HG02623 (cell line): Measurements from ENCODE around the gene FUZ.
A peak's percentile ranks its signal among the peaks of the same experiment; 100 is the strongest.

Experiments used
- ATAC-seq: cut with Tn5 transposase; IDR thresholded peaks from one replicate; pipeline ENCODE4 v1.9.1; 2021; ENCODE audit warnings: moderate library complexity; ENCODE audit not compliant: unreplicated experiment

Gene FUZ

DNA sequence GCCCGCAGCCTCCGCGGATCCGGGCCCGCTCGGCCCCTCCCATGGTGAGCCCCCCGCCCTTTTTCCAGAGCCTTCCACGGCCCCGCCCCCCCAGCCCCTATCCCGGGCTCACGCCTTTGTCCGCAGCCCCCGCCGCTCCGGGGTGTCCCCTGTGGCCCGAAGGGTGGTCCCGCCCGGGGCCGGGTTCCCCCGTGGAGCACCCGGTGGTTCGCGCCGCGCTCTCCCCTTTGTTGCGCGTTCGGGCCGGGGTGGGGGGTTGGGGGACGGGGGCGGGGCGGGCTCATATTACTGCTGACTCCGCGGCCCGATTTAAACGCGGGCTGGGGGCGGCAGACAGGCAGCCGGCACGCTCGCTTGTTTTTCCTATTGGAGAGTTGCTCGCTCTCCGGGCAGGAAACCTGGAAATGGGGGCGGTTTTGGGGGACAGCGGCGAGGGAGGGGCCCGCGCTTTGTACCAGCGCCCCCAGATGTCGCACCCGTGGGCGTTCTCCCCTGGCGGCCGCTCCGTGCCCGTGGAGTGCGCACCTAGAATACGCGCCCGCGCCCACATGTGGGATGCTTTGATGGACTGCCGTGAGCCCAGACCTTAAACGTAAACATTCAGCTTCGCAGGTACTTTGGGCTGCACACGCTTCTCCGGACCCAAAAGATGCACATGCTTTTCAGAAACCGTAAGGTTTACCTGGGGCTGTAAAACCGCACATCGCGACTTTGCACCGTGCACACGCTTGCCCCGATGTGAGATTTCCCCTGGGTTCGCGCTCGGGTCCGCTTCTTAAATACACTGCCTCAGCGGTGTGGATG lies 38.6 kb upstream of the FUZ start:
- ATAC-seq, result no peak

DNA sequence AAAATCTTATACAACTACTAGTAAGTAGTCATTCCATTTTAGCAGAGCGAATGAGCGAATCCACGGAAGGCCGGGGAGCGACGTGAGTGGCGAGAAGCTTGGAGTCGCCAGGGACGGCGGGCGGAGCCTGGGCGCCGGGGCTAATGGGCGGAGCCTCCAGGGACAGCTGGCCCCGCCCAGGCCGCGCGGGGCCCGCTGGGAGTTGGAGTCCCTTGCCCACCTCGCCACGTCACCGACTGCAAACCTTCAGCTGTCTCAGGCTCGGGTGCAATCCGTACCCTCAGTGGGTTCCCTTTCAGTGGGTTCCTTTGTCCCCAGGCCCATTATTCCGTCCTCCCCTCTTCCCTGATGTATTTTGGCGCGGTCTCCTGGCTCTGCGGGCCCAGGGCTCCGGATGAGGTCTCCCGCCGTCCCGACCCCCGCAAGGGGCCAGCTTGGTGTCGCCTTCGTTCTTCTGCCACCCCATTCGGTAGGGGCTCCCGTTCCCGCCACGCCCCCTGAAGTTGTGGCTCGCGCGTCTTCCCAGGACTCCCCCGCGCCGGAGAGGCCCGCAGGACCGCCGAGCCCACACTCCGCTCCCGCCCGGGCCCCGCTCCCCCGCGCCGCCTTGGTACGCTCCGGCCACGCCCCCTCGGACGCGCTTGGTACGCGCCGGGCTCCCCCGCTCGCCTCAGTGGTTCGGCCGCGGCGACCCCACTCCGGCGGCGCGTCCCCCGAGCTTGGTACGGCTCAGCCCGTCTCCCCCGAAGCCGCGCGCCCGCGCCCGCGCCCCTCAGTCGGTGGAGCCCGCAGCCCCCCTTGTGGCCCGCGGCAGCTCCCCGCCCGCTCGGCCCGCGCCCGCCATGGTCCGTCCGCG lies 37.6 kb upstream of the FUZ start, which contains the start of gene PTOV1:
Gene PTOV1, plus strand, starts transcription at position 673 of the 856 bp plus-strand sequence.
- peak; percentile 54 for ATAC-seq

DNA sequence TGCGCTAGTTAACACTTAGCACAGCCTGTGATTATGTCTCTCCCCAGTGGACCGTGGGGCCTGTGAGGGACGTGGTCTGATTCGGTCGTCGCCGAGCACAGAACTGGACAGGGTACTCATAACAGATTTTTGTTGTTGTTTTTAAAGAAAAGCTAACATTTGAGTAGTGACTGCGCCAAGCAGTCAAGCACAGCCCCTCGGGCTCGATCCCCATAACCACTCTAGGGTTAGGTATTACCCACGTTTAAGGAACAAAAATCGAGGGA lies 37.1 kb upstream of the FUZ start:
- no peak for ATAC-seq

DNA sequence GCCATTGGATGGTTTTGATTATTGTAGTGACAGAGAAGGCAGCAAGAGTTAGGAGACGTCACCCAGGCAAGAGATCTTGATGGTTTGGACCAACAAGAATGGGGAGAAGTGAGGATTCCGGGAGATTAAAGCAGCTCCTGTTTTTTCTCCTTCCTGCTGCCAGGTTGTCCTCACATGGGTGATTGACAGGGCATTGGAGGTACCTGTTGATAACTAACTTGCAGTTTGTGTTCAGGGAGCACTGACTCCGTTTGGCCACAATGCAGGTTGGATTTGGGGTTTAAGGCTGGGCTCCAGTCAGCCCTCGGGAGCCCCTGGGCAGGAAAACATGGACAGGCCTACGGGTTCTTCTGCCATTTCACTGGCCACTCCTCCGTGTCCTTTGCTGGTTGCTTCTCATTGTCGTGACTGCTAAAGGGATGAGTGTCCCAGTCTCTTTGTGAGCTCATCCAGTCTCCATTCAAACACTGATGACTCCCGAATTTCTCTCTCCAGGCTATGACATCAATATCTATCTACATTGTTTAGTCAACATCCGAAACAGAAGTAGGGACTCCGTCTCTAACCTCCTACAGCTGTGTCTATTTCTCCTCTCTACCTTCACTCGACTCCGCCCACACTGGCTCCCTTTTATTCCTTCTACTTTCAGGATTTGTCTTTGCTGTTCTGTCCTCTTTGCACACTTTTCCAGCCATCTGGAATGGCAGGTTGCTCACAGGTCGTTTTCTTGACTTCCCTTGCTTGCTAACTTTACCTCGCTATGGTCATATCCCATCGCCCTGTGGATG lies 36.5 kb upstream of the FUZ start:
- no peak for ATAC-seq

DNA sequence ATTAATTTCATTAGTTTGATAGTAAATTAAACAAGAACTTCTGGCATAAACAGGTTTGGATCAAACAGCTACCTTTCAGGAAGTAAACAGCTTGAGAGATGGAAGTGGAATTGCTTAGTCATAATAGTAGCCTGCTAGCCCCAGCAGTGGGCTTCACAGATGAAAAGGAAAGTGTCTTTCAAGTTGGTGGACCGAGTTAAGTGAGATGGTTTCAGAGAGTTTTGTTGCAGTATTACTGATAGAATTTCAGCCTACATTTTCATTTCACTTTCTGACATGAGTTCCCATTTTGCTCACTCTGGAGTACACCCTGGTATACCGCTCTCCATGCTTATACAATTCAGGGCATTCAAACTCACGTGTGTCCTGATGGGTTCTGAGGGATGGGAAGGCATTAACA lies 35.8 kb upstream of the FUZ start:
- ATAC-seq, result no peak

DNA sequence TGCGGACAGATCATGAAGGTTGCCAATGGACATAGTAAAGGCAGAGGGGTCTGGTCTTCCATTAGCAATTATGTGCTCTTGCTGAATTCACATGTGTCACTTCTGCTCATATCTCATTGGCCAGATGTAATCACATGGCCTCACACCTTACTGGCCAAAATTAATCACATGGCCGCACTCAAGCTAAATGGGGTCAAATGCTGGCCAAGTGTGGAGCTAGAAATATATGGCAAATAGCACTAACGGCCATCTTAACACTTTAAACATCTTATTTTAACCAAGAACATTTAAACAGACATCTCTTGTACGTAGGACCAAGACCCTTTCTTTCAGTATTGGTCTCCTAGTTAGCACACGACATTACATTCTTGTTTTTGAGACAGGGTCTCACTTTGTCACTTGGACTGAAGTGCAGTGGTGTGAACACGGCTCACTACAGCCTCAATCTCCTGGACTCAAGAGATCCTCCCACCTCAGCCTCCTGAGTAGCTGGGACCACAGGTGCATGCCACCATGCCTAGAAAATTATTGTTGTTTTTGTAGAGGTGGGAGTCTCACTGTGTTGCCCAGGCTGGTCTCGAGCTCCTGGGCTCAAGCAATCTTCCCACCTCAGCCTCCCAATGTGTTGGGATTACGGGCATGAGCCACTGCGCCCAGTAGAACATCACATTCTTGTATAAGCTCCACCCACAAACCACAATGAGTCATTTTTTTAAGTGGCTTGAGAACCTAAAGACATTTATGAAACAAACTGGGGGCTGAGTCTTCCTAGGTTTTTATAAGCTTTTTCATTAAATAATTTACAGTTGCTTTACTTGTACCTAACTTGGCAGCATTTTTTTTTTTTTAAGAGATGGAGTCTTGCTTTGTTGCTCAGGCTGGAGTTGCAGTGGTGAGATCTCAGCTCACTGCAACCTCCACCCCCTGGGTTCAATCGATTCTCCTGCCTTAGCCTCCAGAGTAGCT lies 34.9 kb upstream of the FUZ start:
- no peak for ATAC-seq

DNA sequence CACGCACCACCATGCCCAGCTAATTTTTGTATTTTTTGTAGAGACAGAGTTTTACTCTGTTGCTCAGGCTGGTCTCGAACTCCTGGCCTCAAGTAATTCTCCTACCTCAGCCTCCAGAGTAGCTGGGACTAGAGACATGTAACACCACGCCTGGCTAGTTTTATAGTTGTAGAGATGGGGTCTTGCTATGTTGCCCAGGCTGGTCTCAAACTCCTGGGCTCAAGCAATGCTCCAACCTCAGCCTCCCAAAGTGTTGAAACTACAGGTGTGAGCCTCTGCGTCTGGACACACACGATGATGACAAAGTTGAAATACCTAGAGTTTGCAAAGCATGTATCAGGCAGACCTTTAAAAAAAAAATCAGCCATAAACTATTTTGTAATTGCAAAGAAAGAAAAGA lies 33.3 kb upstream of the FUZ start:
- no peak for ATAC-seq

DNA sequence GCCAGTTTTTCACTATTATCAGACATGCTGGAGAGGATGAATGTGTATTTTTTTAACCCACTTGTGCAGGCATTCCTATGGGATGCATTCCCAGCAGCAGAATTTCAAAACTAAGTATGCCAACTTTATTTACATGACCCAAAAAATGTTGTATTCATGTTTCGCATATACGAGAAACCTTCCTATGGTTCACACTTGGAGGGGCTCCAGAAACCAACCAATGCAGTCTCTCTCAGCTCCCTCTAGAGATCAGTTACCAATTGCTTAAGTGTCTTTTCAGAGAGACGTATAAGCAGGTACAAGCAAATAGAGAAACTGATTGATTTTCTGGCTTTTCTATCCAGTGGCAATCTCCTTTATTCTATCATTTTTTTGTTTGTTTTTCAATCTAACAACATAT lies 32.3 kb upstream of the FUZ start:
- ATAC-seq, result no peak

DNA sequence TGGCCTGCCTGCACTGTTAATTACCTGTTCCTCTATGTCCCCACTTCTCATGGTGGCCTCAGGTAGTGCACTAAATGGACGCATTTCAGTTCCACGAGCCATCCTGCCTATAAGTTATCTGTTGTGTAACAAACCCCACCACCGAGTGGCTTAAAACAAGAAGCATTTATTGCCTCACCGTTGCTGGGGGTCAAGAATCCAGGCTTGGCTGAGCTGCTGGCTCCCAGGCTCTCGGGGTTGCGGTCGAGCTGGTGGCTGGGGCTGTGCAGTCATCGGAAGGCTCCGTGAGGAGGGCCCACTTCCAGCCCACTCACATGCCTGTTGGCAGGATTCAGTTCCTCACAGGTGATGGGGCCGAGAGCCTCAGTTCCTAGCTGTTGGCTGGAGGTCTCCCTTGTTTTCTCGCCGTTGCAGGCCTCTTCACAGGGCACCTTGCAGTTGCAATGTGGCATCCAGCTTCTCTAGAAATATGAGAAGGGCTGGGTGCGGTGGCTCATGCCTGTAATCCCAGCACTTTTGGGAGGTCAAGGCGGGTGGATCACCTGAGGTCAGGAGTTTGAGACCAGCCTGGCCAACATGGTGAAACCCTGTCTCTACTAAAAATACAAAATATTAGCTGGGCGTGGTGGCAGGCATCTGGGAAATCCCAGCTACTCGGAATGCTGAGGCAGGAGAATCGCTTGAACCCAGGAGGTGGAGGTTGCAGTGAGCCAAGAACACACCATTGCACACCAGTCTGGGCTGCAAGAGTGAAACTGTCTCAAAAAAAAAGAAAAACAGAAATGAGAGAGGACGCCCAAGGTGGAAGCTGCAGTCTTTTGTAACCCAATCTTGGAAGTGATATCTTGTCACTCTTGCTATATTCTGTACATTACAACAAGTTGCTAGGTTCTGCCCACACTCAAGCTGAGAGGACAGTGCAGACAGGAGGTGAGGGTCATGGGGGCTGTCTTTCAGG lies 31.3 kb upstream of the FUZ start:
- no peak for ATAC-seq

DNA sequence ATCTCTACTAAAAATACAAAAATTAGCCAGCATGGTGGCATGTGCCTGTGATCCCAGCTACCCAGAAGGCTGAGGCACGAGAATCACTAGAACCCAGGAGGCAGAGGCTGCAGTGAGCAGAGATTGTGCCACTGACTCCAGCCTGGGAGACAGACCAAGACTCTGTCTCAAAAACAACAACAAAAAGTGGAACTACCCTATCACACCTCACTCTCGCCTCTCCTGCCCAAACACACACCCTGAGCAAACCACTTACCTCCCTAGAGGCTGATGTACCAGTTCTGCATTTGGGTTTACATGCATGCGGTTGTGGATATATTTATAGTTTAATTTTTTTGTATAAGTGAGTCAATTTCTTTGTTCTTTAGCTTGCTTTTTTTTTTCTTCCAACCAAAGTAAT lies 30.2 kb upstream of the FUZ start:
- no peak for ATAC-seq

DNA sequence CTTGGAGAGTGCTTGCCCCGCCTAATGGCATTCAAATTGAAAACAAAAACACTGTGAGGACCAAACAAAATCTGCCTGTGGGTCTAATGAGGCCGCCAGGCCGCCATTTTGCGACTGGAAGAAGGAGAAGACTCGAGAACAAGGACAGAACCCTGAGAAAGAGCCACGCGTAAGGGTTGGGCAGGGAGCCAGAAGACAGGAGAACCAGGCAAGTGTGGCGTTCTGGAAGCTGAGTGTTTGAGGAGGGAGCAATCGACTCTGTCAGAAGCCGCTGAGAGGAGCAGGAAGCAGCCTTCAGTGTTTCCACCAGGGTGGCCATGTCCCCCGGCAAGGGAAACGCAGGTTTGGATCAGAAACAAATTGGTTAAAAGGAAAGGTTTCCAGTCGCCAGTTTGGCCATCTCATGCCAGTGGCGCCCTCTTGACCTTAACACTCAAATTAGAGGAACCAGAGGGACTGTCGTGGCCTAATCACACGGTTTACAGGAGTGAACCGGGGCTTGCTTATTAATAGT lies 27.7 kb upstream of the FUZ start:
- ATAC-seq, result no peak

DNA sequence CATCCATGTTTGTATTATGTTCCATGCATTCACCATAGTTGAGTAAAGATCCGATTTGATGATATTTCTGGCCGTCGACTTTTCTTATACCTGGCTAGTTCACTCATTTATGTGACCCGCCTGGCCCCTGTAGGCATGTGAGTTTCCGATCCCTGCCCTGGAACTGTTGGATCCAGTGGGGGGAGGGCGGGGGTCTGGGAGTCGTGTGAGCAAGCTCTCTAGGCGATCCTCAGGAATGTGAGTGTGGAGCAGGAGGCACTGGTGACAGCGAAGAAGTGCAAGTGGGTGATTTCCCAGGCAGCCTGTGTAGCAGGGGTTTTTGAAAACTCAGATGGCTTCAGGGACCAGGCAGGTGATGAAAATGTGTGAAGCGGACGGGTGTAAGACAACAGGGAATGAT lies 27.2 kb upstream of the FUZ start:
- no peak for ATAC-seq

DNA sequence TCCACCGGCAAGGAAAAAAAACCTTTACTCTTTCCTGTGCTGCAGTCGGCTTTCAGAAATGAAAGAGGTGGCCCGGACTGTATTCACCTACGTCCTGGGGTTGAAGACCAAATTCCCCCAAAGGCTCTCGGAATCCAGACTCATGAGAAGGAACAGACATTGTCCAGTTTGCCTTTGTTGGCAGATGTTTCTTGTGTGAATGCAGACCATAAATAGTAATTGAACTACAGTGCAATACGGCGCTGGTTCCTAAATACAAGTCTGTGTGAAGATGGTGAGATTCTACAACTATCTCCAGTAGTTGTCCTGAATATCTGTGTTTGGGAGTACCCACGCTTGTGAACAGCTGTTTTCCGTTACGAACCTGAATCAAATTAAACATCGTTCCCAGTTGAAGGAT lies 26.6 kb upstream of the FUZ start:
- ATAC-seq, result no peak

DNA sequence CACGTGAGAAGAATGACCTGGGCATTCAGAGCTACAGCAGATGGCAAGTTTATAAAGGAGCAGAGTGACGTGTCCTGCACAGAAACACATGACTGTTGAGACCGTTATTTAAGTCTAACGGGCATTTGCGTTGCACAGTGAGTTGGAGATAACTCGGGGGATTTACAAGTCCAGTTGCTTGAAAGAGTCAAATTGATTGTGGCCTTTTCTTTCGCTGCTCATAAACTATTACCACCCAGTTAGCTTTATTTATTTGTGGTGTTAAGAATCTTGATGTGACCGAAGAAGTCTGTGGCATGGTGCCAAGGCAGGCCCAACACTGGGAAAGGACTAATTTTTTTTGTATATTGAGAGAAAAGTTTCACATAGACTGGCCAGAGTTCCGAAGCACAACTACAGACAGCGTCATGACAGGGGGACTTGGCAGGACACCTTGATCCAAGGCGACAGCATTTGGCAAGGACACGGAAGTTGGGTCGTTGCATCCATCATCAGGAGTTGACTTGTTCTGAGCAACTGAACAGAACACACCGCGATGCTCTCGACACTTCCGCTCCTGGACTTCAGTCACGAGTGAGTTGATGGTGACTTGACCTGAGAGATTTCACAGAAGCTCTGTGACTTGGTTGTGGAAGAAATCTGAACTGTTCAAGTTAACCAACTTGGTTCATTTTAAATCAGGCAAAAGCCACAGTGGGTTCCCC lies 25.9 kb upstream of the FUZ start:
- no peak for ATAC-seq

DNA sequence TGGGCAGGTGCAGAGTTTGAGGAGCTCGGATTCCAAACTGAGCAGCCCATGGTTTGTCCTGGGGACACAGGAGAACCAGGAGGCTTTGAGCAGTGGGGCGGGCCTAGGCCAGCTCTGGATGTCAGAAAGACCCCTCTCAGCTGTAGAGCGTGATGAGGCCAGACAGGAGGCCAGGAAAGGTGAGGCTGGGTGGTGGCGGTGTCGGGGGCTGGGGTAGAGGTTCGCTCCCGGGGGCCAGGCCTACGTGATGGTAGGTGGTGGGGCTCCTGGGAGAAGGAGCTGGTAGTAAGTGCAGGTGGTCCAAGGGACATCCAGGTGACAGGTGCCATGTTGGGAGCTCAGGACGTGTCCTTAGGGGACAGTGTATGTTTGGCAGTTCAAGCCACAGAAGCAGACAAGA lies 24.3 kb upstream of the FUZ start:
- ATAC-seq, result no peak

DNA sequence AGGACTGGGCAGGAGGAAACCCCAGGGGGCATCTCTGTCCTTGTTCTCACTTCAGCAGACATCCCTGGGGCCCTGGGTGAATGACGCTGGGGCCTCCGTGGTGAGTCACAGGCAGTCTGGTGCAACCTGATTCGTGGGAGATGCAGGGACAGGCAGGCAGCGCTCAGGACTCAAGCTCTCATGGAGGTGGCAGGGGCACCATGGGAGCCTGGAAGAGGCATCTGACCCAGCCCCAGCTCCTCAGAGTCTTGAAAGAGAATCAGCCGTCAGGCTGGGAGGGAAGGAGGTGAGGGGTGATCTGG lies 23.9 kb upstream of the FUZ start:
- no peak for ATAC-seq

DNA sequence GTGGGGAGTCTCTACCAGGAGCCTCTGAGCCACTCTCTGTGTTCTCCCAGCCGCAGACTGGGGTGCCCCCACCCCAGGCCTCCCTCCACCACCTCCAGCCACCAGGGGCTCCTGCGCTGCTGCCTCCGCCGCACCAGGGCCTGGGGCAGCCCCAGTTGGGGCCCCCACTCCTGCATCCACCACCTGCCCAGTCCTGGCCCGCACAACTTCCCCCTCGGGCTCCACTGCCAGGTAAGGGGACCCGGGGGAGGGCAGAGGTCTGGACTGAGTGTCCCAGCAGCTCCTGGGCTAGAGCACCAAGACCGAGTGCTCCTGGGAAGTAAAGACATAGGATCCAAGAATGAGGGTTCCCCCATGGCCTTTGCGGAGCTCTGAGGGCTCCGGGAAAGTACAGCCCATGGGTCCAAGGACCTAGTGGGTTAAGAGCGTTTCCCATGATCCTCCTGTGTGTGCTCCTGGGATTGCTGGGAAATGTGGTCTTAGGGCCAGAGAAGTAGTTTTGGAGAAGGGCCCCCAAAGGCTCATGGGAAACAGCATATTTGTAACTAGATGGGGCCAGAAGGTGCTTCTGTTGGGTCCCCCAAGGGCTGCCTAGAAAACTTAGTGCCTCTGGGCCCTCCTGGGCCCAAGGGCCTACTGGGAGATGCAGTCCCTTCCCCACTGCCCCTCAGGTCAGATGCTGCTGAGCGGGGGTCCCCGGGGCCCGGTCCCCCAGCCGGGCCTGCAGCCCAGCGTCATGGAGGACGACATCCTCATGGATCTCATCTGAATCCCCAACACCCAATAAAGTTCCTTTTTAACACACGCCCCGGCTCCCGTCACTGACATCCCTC lies 23.3 kb upstream of the FUZ start:
- ATAC-seq, result no peak

DNA sequence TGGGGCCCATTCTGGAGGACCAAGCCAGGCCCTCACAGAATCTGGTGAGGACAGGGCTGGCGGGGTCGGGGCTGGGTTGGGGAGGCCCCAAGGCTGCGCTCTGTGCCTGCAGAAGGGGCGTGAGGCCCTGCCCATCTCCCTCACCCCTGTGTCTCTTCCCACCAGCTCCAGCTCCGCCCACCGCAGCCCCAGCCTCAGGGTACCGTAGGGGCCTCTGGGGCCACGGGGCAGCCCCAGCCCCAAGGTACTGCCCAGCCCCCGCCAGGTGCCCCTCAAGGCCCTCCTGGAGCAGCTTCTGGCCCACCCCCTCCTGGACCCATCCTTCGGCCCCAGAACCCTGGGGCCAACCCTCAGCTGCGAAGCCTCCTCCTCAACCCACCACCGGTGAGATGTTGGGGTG lies 22.5 kb upstream of the FUZ start:
- ATAC-seq, result no peak
